ENCODE measurements around the gene KLHL5. TPM values are rescaled to one million over a fixed set of nuclear protein-coding genes. Genes with fewer than 3 reads are reported as not detected.

Gene KLHL5
- total and polyA plus RNA-seq, 2 of the 4 experiments (the other 2 are of a cell fraction) = 58.8 to 97.7 TPM

- H3K4me2 ChIP-seq (ENCODE audit: low read depth, low read length) = peak overlapping the region; percentile 68
Measured at GRCh38 chr4:39047681-39048080, 14.4 kb upstream of the KLHL5 start.

More at GRCh38 chr4:39047681-39048080, 14.4 kb upstream of the KLHL5 start:
- Histone ChIP-seq H3K18ac (ENCODE audit: low read depth, low read length) (0 out of 2 replicates have a peak overlapping the region, but pooled peaks have one; percentile 4), H2BK20ac (ENCODE audit: low read depth, low read length) (no peak overlapping the region), H4K91ac (ENCODE audit: insufficient read depth, low read depth, low read length) (peak overlapping the region; percentile 20; the same call in 1 of the 2 replicates), H2BK120ac (ENCODE audit: low read depth, low read length) (no peak overlapping the region), H3K27ac (ENCODE audit: insufficient read depth, low read length) (peak overlapping the region; percentile 15; the same call in 1 of the 2 replicates), H3K4ac (ENCODE audit: low read depth, low read length) (no peak overlapping the region; the same call in 1 of the 2 replicates), H3K14ac (replicated peaks; ENCODE audit: low read depth, low read length) (peak overlapping the region; percentile 30), H2AFZ (replicated peaks; ENCODE audit: low read length, poor library complexity) (no peak overlapping the region), H3K79me1 (ENCODE audit: low read depth in 1 of 2, low read length in 2 of 2) (peaks cover 5 to 52% of the 10 kb centered on the region in 2 experiments; a peak in 3 of 4 replicates), H3K9ac (ENCODE audit: low read depth, low read length) (peak overlapping the region; percentile 46; the same call in 1 of the 2 replicates), H3K9me3 (ENCODE audit: control insufficient read depth, insufficient read depth, low read length) (no peaks in the 10 kb centered on the region), H3K56ac (ENCODE audit: extremely low read depth, insufficient read depth, low read length) (peak overlapping the region; percentile 52), H3K9me1 (ENCODE audit: insufficient read depth, low read length) (peaks cover 3% of the 10 kb centered on the region; the same call in 1 of the 2 replicates), H3K27me3 (ENCODE audit: control insufficient read depth, insufficient read depth, low read length) (no peaks in the 10 kb centered on the region), H4K5ac (ENCODE audit: low read depth, low read length) (no peak overlapping the region), H2BK5ac (ENCODE audit: low read depth, low read length, poor library complexity, severe bottlenecking) (peak overlapping the region; percentile 61), H2AK5ac (ENCODE audit: low read depth, low read length) (no peak overlapping the region), H3K23ac (ENCODE audit: low read depth, low read length) (peak overlapping the region; percentile 65; the same call in 1 of the 2 replicates), H3K4me3 (ENCODE audit: insufficient read depth, low read depth, low read length) (no peak overlapping the region), H2AK9ac (replicated peaks; ENCODE audit: low read depth, low read length, poor library complexity) (no peak overlapping the region), H4K8ac (ENCODE audit: low read depth in 2 of 2, low read length in 2 of 2) (0 out of 4 replicates have a peak overlapping the region, but pooled peaks of 1 of the 2 experiments have one; percentile 26), H3K4me1 (ENCODE audit: control insufficient read depth, insufficient read depth, low read length) (peaks cover 17% of the 10 kb centered on the region), H2BK15ac (ENCODE audit: low read depth, low read length) (no peak overlapping the region), H3K36me3 (ENCODE audit: control insufficient read depth, insufficient read depth, low read length) (peaks cover 3% of the 10 kb centered on the region), H4K20me1 (ENCODE audit: insufficient read depth, low read length) (peaks cover 47% of the 10 kb centered on the region)
- CTCF ChIA-PET = interaction anchor here (1.3 to 2.4 kb wide), 2 partner anchors 10 to 87 kb away, joined by 3 to 5 read pairs; no protein-coding TSS in a partner anchor
- dilution Hi-C loops (cut with HindIII; ENCODE audit: low sequenced_read_pairs, unreplicated experiment) = no loop called here
- DNase-seq (peak; percentile 49), ATAC-seq (ENCODE audit: low read depth) (no peak)
- intact Hi-C loops (cut with micrococcal nuclease) = no loop called here
- BruUV-seq (replicated peaks) = no TSS peak
- TF ChIP-seq SMC3 (IDR thresholded peaks at IDR 0.05; ENCODE audit: low read depth, low read length) = no peak
- TF ChIP-seq POLR2A (IDR thresholded peaks at IDR 0.05; ENCODE audit: low read depth, low read length) = no peak
- TF ChIP-seq USF2 (IDR thresholded peaks at IDR 0.05; ENCODE audit: low read depth, low read length) = no peak
- TF ChIP-seq ELK1 (IDR thresholded peaks at IDR 0.05; ENCODE audit: borderline replicate concordance, low read depth, low read length) = no peak
- TF ChIP-seq MAZ (IDR thresholded peaks at IDR 0.05; ENCODE audit: borderline replicate concordance, low read depth, low read length) = no peak
- no peak for TF ChIP-seq CHD1 (IDR thresholded peaks at IDR 0.05; ENCODE audit: low read depth, low read length)
- no peak for TF ChIP-seq FOS (IDR thresholded peaks at IDR 0.05; ENCODE audit: low read depth, low read length)
- no peak for TF ChIP-seq RCOR1 (IDR thresholded peaks at IDR 0.05; ENCODE audit: insufficient replicate concordance, low read length)
- TF ChIP-seq CTCF (conservative IDR thresholded peaks at IDR 0.05; ENCODE audit: low read depth, low read length) = no peak
- no peak for TF ChIP-seq BHLHE40 (IDR thresholded peaks at IDR 0.05; ENCODE audit: low read depth, low read length)
- no peak for TF ChIP-seq NFE2L2 (IDR thresholded peaks at IDR 0.05; ENCODE audit: low read depth, low read length)
- in situ Hi-C loops (cut with MboI; ENCODE audit: low sequenced_read_pairs) = no loop called here
- POLR2A ChIA-PET (ENCODE audit: unreplicated experiment) = no interaction called here
- no CpG with 5 or more reads among the region's 2 CpGs for WGBS, 2 experiments (ENCODE audit: extremely low coverage in 2 of 2, insufficient read length in 1 of 2)

Measured in IMR-90 (cell line).